ENCODE results near the gene TOGARAM2. TPM values are rescaled to one million over a fixed set of nuclear protein-coding genes. Genes with fewer than 3 reads are reported as not detected.

TOGARAM2 gene
- total RNA-seq, 4 donors from 2014 or later, result 6.4 to 64.4 (median 24.3) TPM

GRCh38 chr2:28997237-28997846 lies 16.2 kb downstream of the TOGARAM2 start:
- in situ Hi-C loops (cut with MboI; ENCODE audit: low sequenced_read_pairs in 4 of 4), result no loop called here
- no peak for DNase-seq
- H3K4me3 ChIP-seq, result no peak overlapping the region

GRCh38 chr2:28997847-28998735 lies 17.0 kb downstream of the TOGARAM2 start:
- no peak overlapping the region for H3K27ac ChIP-seq
- in situ Hi-C loops (cut with MboI; ENCODE audit: low sequenced_read_pairs in 4 of 4) (no loop called here), intact Hi-C loops (cut with DNase I; ENCODE audit: low total_unique reads) (no loop called here)
- ATAC-seq, result no peak
- no peaks in the 10 kb centered on the region for H3K27me3 ChIP-seq
- no peaks in the 10 kb centered on the region for H3K4me1 ChIP-seq
- no peak for DNase-seq
- no peaks in the 10 kb centered on the region for H3K36me3 ChIP-seq
- H3K4me3 ChIP-seq, result no peak overlapping the region
- no peaks in the 10 kb centered on the region for H3K9me3 ChIP-seq
- TF ChIP-seq POLR2A (IDR thresholded peaks at IDR 0.05) (no peak), CTCF (IDR thresholded peaks at IDR 0.05 in 4 of 5, conservative IDR thresholded peaks at IDR 0.05 in 1 of 5) (no peak)

More at GRCh38 chr2:28997237-28997846, 16.2 kb downstream of the TOGARAM2 start:
- Histone ChIP-seq H3K9me3 (no peaks in the 10 kb centered on the region), H3K36me3 (no peaks in the 10 kb centered on the region), H3K27ac (no peak overlapping the region), H3K27me3 (no peaks in the 10 kb centered on the region), H3K4me1 (no peaks in the 10 kb centered on the region)
- no peak for TF ChIP-seq CTCF (IDR thresholded peaks at IDR 0.05 in 4 of 5, conservative IDR thresholded peaks at IDR 0.05 in 1 of 5)
- TF ChIP-seq POLR2A (IDR thresholded peaks at IDR 0.05), result no peak
- intact Hi-C loops (cut with DNase I; ENCODE audit: low total_unique reads), result no loop called here
- ATAC-seq, result peak; percentile 39 to 41

DNA sequence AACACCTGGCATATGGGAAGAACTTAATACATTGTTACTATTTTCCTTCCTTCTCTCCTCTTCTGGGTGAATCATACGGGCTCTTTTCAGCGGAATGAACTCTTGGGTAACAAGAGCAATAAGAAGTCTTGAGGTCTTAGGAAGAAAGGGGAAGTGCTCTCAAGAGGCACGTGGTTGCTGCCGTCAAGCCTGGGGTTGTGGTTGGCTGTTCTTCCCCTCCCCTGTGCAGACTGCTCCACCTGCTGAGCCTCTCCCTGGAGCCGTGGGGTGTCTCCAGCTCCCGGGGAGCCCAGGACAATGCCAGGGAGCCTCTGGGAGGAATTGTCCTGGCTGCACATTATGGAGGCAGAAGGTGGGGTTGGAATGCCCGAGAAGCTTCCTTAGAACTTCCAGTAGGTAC lies 19.4 kb downstream of the TOGARAM2 start:
- Histone ChIP-seq H3K9me3 (no peaks in the 10 kb centered on the region), H3K27ac (no peak overlapping the region), H3K4me3 (no peak overlapping the region), H3K27me3 (no peaks in the 10 kb centered on the region), H3K4me1 (no peaks in the 10 kb centered on the region), H3K36me3 (no peaks in the 10 kb centered on the region)
- DNase-seq (peak in 1 of 2 donors; percentile 56), ATAC-seq (peak in 1 of 2 donors; percentile 37)
- intact Hi-C loops (cut with DNase I; ENCODE audit: low total_unique reads), result no loop called here
- in situ Hi-C loops (cut with MboI; ENCODE audit: low sequenced_read_pairs in 4 of 4), result no loop called here
- TF ChIP-seq POLR2A (IDR thresholded peaks at IDR 0.05) (no peak), CTCF (IDR thresholded peaks at IDR 0.05 in 4 of 5, conservative IDR thresholded peaks at IDR 0.05 in 1 of 5) (no peak)

- Histone ChIP-seq H3K27me3 (no peaks in the 10 kb centered on the region), H3K9me3 (no peaks in the 10 kb centered on the region), H3K4me3 (no peak overlapping the region), H3K4me1 (no peaks in the 10 kb centered on the region), H3K36me3 (no peaks in the 10 kb centered on the region), H3K27ac (no peak overlapping the region)
- no peak for ATAC-seq
- TF ChIP-seq CTCF (IDR thresholded peaks at IDR 0.05 in 4 of 5, conservative IDR thresholded peaks at IDR 0.05 in 1 of 5) (no peak), POLR2A (IDR thresholded peaks at IDR 0.05) (no peak)
- in situ Hi-C loops (cut with MboI; ENCODE audit: low sequenced_read_pairs in 4 of 4), result no loop called here
- DNase-seq, result no peak
- intact Hi-C loops (cut with DNase I; ENCODE audit: low total_unique reads), result no loop called here
Observed at GRCh38 chr2:29000956-29001355, 19.9 kb downstream of the TOGARAM2 start.
